Measurements from ENCODE around the gene LCE2D. TPM values are rescaled to one million over a fixed set of nuclear protein-coding genes. Genes with fewer than 3 reads are reported as not detected.

The LCE2D gene, protein sequence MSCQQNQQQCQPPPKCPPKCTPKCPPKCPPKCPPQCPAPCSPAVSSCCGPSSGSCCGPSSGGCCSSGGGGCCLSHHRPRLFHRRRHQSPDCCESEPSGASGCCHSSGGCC
- not detected in 5 replicates for total RNA-seq (2022; extraction: Qiagen RNA extraction; ENCODE audit: low read depth)

GRCh38 chr1:152663098-152663497 is at the start of gene LCE2D:
LCE2D (plus strand) TSS chr1:152663380; CDS start chr1:152664106, 726 bp downstream.

GRCh38 chr1:152613511-152613910 is 49.7 kb upstream of the LCE2D start, which contains the start of gene LCE3B:
LCE3B (plus strand) TSS chr1:152613811; CDS start chr1:152613811, 0 bp downstream.

DNA sequence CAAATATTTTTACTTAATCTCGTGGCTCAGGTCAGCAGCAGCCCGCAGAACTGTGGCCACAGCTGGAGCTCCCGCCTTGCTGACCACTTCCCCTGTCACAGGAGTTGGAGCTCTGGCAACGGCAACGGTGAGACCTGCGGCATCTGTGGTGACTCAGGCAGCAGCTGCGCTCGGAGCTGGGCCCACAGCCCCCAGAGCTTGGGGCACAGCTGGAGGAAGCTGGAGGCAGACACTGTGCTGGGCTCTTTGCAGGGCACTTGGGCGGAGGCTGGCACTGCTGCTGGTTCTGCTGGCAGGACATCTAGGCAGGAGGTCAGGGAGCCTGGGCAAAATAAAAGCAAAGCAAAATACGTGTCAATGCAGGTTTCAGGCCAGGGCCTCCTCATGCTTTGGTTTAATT is 40.4 kb upstream of the LCE2D start, which contains the start of gene LCE3A:
Gene LCE3A, minus strand, starts transcription at position 301 of the 400 bp plus-strand sequence. Its CDS starts 0 bp downstream, at position 301.

DNA sequence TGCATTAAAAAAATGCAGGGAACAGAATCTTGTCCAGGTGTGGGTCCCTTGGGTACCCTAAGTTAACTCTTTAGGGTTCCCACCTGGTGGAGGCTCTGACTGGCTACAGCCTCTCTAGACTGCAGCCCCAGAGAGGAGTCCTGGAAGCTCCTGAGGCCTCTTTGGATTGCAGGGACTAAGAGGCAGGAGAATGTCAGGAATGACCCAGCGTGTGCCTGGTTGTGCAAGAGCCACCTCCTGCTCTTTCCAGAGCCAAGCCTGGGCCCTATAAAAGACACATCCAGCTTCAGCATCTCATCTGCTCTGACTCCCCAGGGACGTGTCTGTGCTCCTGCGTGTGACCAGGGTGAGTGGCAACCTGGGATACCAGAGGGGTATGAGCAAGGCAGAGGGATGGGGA is 11.8 kb downstream of the LCE2D start, which contains the start of gene LCE2C:
Gene LCE2C, plus strand, starts transcription at position 297 of the 400 bp plus-strand sequence. CDS start 737 bp downstream, outside the sequence.

GRCh38 chr1:152685823-152686222 is 22.6 kb downstream of the LCE2D start, which contains the start of gene LCE2B:
LCE2B (plus strand) TSS chr1:152686123; CDS start chr1:152686844, 721 bp downstream.

GRCh38 chr1:152697701-152698600 is 34.8 kb downstream of the LCE2D start, which contains the start of gene LCE2A:
LCE2A (plus strand) TSS chr1:152698345; CDS start chr1:152698902, 557 bp downstream.

GRCh38 chr1:152707860-152708259 is 44.7 kb downstream of the LCE2D start, which contains the start of gene LCE4A:
LCE4A (plus strand) TSS chr1:152708160; CDS start chr1:152709076, 916 bp downstream.

Other genes starting within 250 kb of the LCE2D start
- gene CRNN, start 249.1 kb upstream of the LCE2D start, total RNA-seq (2022; extraction: Qiagen RNA extraction; ENCODE audit: low read depth) = not detected in 5 replicates
- not detected in 5 replicates for gene LCE5A, start 152.6 kb upstream of the LCE2D start, total RNA-seq (2022; extraction: Qiagen RNA extraction; ENCODE audit: low read depth)
- 0.45 to 0.51 TPM in 2 of 5 replicates, not detected in the others for gene CRCT1, start 148.9 kb upstream of the LCE2D start, total RNA-seq (2022; extraction: Qiagen RNA extraction; ENCODE audit: low read depth)
- 0.30 TPM in 1 of 5 replicates, not detected in the others for gene LCE3E, start 96.6 kb upstream of the LCE2D start, total RNA-seq (2022; extraction: Qiagen RNA extraction; ENCODE audit: low read depth)
- gene LCE3D, start 82.9 kb upstream of the LCE2D start, total RNA-seq (2022; extraction: Qiagen RNA extraction; ENCODE audit: low read depth) = 0.96 to 1.3 TPM (median 0.97 TPM) in 3 of 5 replicates, not detected in the others
- gene LCE3C, start 63.1 kb upstream of the LCE2D start, total RNA-seq (2022; extraction: Qiagen RNA extraction; ENCODE audit: low read depth) = not detected in 5 replicates
- not detected in 5 replicates for gene LCE3B, start 49.6 kb upstream of the LCE2D start, total RNA-seq (2022; extraction: Qiagen RNA extraction; ENCODE audit: low read depth)
- not detected in 5 replicates for gene LCE3A, start 40.3 kb upstream of the LCE2D start, total RNA-seq (2022; extraction: Qiagen RNA extraction; ENCODE audit: low read depth)
- gene LCE2C, start 11.9 kb downstream of the LCE2D start, total RNA-seq (2022; extraction: Qiagen RNA extraction; ENCODE audit: low read depth) = not detected in 5 replicates
- gene LCE2B, start 22.7 kb downstream of the LCE2D start, total RNA-seq (2022; extraction: Qiagen RNA extraction; ENCODE audit: low read depth) = not detected in 5 replicates
- not detected in 5 replicates for gene LCE2A, start 35.0 kb downstream of the LCE2D start, total RNA-seq (2022; extraction: Qiagen RNA extraction; ENCODE audit: low read depth)
- gene LCE4A, start 44.8 kb downstream of the LCE2D start, total RNA-seq (2022; extraction: Qiagen RNA extraction; ENCODE audit: low read depth) = not detected in 5 replicates
- gene KPRP, start 94.6 kb downstream of the LCE2D start, total RNA-seq (2022; extraction: Qiagen RNA extraction; ENCODE audit: low read depth) = not detected in 5 replicates
- gene LCE1F, start 111.8 kb downstream of the LCE2D start, total RNA-seq (2022; extraction: Qiagen RNA extraction; ENCODE audit: low read depth) = not detected in 5 replicates
- 0.14 TPM in 1 of 5 replicates, not detected in the others for gene LCE1E, start 122.9 kb downstream of the LCE2D start, total RNA-seq (2022; extraction: Qiagen RNA extraction; ENCODE audit: low read depth)
- not detected in 5 replicates for gene LCE1D, start 133.3 kb downstream of the LCE2D start, total RNA-seq (2022; extraction: Qiagen RNA extraction; ENCODE audit: low read depth)
- gene LCE1C, start 143.3 kb downstream of the LCE2D start, total RNA-seq (2022; extraction: Qiagen RNA extraction; ENCODE audit: low read depth) = not detected in 5 replicates
- gene LCE1B, start 148.6 kb downstream of the LCE2D start, total RNA-seq (2022; extraction: Qiagen RNA extraction; ENCODE audit: low read depth) = not detected in 5 replicates
- not detected in 5 replicates for gene LCE1A, start 164.1 kb downstream of the LCE2D start, total RNA-seq (2022; extraction: Qiagen RNA extraction; ENCODE audit: low read depth)
- not detected in 5 replicates for gene LCE6A, start 179.5 kb downstream of the LCE2D start, total RNA-seq (2022; extraction: Qiagen RNA extraction; ENCODE audit: low read depth)
- not detected in 5 replicates for gene LCE7A, start 196.6 kb downstream of the LCE2D start, total RNA-seq (2022; extraction: Qiagen RNA extraction; ENCODE audit: low read depth)
- not detected in 5 replicates for gene SMCP, start 214.9 kb downstream of the LCE2D start, total RNA-seq (2022; extraction: Qiagen RNA extraction; ENCODE audit: low read depth)
- gene IVL, start 245.2 kb downstream of the LCE2D start, total RNA-seq (2022; extraction: Qiagen RNA extraction; ENCODE audit: low read depth) = 0.08 TPM in 1 of 5 replicates, not detected in the others